Brain microvascular endothelial cell (primary cell): ENCODE measurements around the gene FAM240A.

Source experiments
- DNase-seq: peaks from one replicate; pipeline ENCODE4 v3.0.0-alpha.2; 2020
- H3K27ac ChIP-seq: fragments of 250-450 bp; sonication (Bioruptor Pico); 2 replicates; pipeline ENCODE4 v1.5.1; 2020; ENCODE audit warnings: mild to moderate bottlenecking, moderate library complexity
- H3K27me3 ChIP-seq: fragments of 250-450 bp; sonication (Bioruptor Pico); replicated peaks from 2 replicates; pipeline ENCODE4 v1.5.1; 2020; ENCODE audit warnings: mild to moderate bottlenecking
- H3K36me3 ChIP-seq: fragments of 250-450 bp; sonication (Bioruptor Pico); replicated peaks from 2 replicates; pipeline ENCODE4 v1.5.1; 2020; ENCODE audit warnings: mild to moderate bottlenecking
- H3K4me3 ChIP-seq: 2 replicates; pipeline ENCODE4 v1.5.1; 2011; ENCODE audit warnings: low read depth, mild to moderate bottlenecking, control low read depth, low read length, moderate library complexity
- CTCF ChIP-seq: IDR thresholded peaks from 2 replicates; pipeline ENCODE4 v1.5.1; 2011; ENCODE audit warnings: low read depth, mild to moderate bottlenecking, moderate library complexity, low read length, control low read depth, inconsistent platforms; ENCODE audit errors: missing control alignments
- in situ Hi-C: cut with HindIII; loops from 2 replicates; pipeline ENCODE4 v1.10.0; 2017; ENCODE audit warnings: low sequenced_read_pairs, low pct_ligation_motif_present

FAM240A gene

GRCh38 chr3:46571684-46572083 is 40.6 kb upstream of the FAM240A start:
- Histone ChIP-seq H3K4me3 (no peak overlapping the region), H3K27ac (no peak overlapping the region), H3K36me3 (no peaks in the 10 kb centered on the region), H3K27me3 (no peaks in the 10 kb centered on the region)
- DNase-seq = no peak
- no peak for TF ChIP-seq CTCF
- in situ Hi-C loops = no loop called here

GRCh38 chr3:46573701-46574100 is 38.6 kb upstream of the FAM240A start:
- H3K27me3 ChIP-seq = peaks cover 3% of the 10 kb centered on the region
- DNase-seq = no peak
- in situ Hi-C loops = no loop called here
- no peak for TF ChIP-seq CTCF
- no peak overlapping the region for H3K27ac ChIP-seq
- H3K4me3 ChIP-seq = no peak overlapping the region
- no peaks in the 10 kb centered on the region for H3K36me3 ChIP-seq

GRCh38 chr3:46574243-46574646 is 38.1 kb upstream of the FAM240A start:
- in situ Hi-C loops = no loop called here
- H3K27ac ChIP-seq = no peak overlapping the region
- H3K27me3 ChIP-seq = peaks cover 3% of the 10 kb centered on the region
- H3K36me3 ChIP-seq = no peaks in the 10 kb centered on the region
- no peak overlapping the region for H3K4me3 ChIP-seq
- DNase-seq = no peak
- no peak for TF ChIP-seq CTCF

- H3K4me3 ChIP-seq = no peak overlapping the region
- no peak overlapping the region for H3K27ac ChIP-seq
- TF ChIP-seq CTCF = no peak
- in situ Hi-C loops = no loop called here
- no peaks in the 10 kb centered on the region for H3K36me3 ChIP-seq
- DNase-seq = no peak
- H3K27me3 ChIP-seq = peaks cover 6% of the 10 kb centered on the region
These were observed 37.3 kb upstream of the FAM240A start for GRCh38 chr3:46574881-46575576.

GRCh38 chr3:46575577-46576222 is 36.6 kb upstream of the FAM240A start:
- DNase-seq = no peak
- no peak overlapping the region for H3K27ac ChIP-seq
- no peaks in the 10 kb centered on the region for H3K36me3 ChIP-seq
- no peak for TF ChIP-seq CTCF
- H3K27me3 ChIP-seq = peaks cover 6% of the 10 kb centered on the region
- no peak overlapping the region for H3K4me3 ChIP-seq
- in situ Hi-C loops = no loop called here

- H3K36me3 ChIP-seq = no peaks in the 10 kb centered on the region
- peaks cover 6% of the 10 kb centered on the region for H3K27me3 ChIP-seq
- no peak overlapping the region for H3K4me3 ChIP-seq
- H3K27ac ChIP-seq = no peak overlapping the region
- in situ Hi-C loops = no loop called here
- TF ChIP-seq CTCF = no peak
- no peak for DNase-seq
These were observed 35.9 kb upstream of the FAM240A start for GRCh38 chr3:46576386-46576785.
